ENCODE measurements around the gene LRBA.

DNA sequence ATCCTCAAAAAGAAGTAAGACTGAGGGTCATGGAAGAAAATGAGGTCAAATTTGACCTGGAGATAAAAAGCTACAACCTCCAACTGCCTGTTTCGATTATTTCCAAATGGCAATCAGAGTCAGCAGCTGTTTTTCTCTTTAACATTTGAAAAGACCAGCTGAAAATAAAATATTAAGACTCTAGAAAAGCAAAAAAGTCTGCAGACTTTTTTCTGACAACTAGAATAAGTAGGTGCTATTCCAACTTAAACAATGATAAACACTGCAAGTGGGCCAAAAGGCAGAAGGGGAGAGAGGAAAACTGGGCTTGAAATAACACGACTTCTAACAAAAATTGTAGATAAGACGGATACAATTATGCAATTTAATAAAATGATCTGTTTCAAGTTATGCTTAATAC is 110.4 kb downstream of the LRBA start:
- TF ChIP-seq, protein P1, sequence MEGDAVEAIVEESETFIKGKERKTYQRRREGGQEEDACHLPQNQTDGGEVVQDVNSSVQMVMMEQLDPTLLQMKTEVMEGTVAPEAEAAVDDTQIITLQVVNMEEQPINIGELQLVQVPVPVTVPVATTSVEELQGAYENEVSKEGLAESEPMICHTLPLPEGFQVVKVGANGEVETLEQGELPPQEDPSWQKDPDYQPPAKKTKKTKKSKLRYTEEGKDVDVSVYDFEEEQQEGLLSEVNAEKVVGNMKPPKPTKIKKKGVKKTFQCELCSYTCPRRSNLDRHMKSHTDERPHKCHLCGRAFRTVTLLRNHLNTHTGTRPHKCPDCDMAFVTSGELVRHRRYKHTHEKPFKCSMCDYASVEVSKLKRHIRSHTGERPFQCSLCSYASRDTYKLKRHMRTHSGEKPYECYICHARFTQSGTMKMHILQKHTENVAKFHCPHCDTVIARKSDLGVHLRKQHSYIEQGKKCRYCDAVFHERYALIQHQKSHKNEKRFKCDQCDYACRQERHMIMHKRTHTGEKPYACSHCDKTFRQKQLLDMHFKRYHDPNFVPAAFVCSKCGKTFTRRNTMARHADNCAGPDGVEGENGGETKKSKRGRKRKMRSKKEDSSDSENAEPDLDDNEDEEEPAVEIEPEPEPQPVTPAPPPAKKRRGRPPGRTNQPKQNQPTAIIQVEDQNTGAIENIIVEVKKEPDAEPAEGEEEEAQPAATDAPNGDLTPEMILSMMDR (IDR thresholded peaks at IDR 0.05) = no peak
- no peak for TF ChIP-seq POLR2A (IDR thresholded peaks at IDR 0.05)

Measured in testis (tissue), 2 donors.